B cell (primary cell): ENCODE data around the gene JAG1. TPM values are rescaled to one million over a fixed set of nuclear protein-coding genes. Genes with fewer than 3 reads are reported as not detected.

Source experiments
- ATAC-seq: fragments of 200-7000 bp; cut with Tn5 transposase; one replicate; pipeline ENCODE4 v1.10.0; 2021; ENCODE audit warnings: low read depth, mild to moderate bottlenecking, moderate number of reproducible peaks, moderate library complexity
- CTCF ChIA-PET: fragments of 350-600 bp; sonication (Branson Sonifier 250); formaldehyde crosslinking; loops from one replicate; lab custom pipeline; 2021; ENCODE audit warnings: antibody characterized with exemption, inconsistent platforms; lab: Charles Lee
- POLR2A ChIA-PET: fragments of 350-600 bp; sonication (Branson Sonifier 250); formaldehyde crosslinking; loops from one replicate; lab custom pipeline; 2021; ENCODE audit warnings: antibody characterized with exemption; lab: Charles Lee
- DNase-seq: peaks from one replicate; pipeline ENCODE4 v3.0.0; 2013
- H2AFZ ChIP-seq: 2 replicates; pipeline ENCODE4 v1.6.1; 2012; ENCODE audit warnings: mild to moderate bottlenecking, low read depth, low read length; ENCODE audit not compliant: insufficient read depth, poor library complexity, severe bottlenecking
- H3K27ac ChIP-seq, 2 donors: 1 replicate in 1 of 2; 2 replicates in 1 of 2; pipeline ENCODE4 v1.5.1; 2012 to 2013; ENCODE audit warnings: low read length in 2 of 2, mild to moderate bottlenecking in 2 of 2, moderate library complexity in 1 of 2
- H3K27me3 ChIP-seq, 4 experiments: fragments of 200-600 bp in 1 of 4; sonication (generic) in 1 of 4; replicated peaks in 1 of 4; 1 replicate in 2 of 4; 2 replicates in 2 of 4; pipeline versions ENCODE4 v1.6.1 to v1.7.0; 2013 to 2016; ENCODE audit warnings: low read length in 3 of 4, mild to moderate bottlenecking in 2 of 4, mixed read lengths in 1 of 4, moderate library complexity in 1 of 4; ENCODE audit not compliant: insufficient read depth in 4 of 4, control insufficient read depth in 3 of 4; ENCODE audit errors: control extremely low read depth in 1 of 4
- H3K36me3 ChIP-seq, 2 experiments: replicated peaks in 1 of 2; 1 replicate in 1 of 2; 2 replicates in 1 of 2; pipeline versions ENCODE4 v1.6.1 to v1.7.1; 2013; ENCODE audit warnings: low read length in 1 of 2; ENCODE audit not compliant: insufficient read depth in 2 of 2, control insufficient read depth in 1 of 2; ENCODE audit errors: control extremely low read depth in 1 of 2, extremely low read depth in 1 of 2
- H3K4me1 ChIP-seq, 2 donors: fragments of 200-600 bp in 1 of 2; sonication (generic) in 1 of 2; 1 replicate in 1 of 2; 2 replicates in 1 of 2; pipeline versions ENCODE4 v1.5.1 to v1.6.1; 2013 to 2017; ENCODE audit warnings: low read length in 2 of 2; ENCODE audit not compliant: control insufficient read depth in 2 of 2, insufficient read depth in 2 of 2
- H3K4me2 ChIP-seq: replicated peaks from 2 replicates; pipeline ENCODE3; 2012; ENCODE audit warnings: mild to moderate bottlenecking, low read depth, low read length; ENCODE audit not compliant: poor library complexity, severe bottlenecking
- H3K4me3 ChIP-seq, 5 experiments: fragments of 200-600 bp in 1 of 5; sonication (generic) in 1 of 5; 1 replicate in 3 of 5; 2 replicates in 2 of 5; pipeline versions ENCODE4 v1.5.1 to v1.7.0; 2011 to 2016; ENCODE audit warnings: low read length in 4 of 5, mild to moderate bottlenecking in 4 of 5, low read depth in 2 of 5, control low read depth in 1 of 5, moderate library complexity in 1 of 5; ENCODE audit not compliant: insufficient read depth in 1 of 5; ENCODE audit errors: control extremely low read depth in 1 of 5, extremely low read depth in 1 of 5
- H3K79me2 ChIP-seq: fragments of 200-600 bp; sonication (generic); one replicate; pipeline ENCODE4 v1.6.0; 2016; ENCODE audit warnings: low read length; ENCODE audit not compliant: control insufficient read depth, insufficient read depth
- H3K9ac ChIP-seq: fragments of 200-600 bp; sonication (generic); 2 replicates; pipeline ENCODE4 v1.6.1; 2017; ENCODE audit warnings: mild to moderate bottlenecking, low read length, moderate library complexity
- H3K9me3 ChIP-seq, 3 donors: one replicate each; pipeline versions ENCODE4 v1.6.1 to v1.7.1; 2013; ENCODE audit warnings: low read length in 2 of 3; ENCODE audit not compliant: control insufficient read depth in 2 of 3, insufficient read depth in 1 of 3; ENCODE audit errors: control extremely low read depth in 1 of 3
- H4K20me1 ChIP-seq: 2 replicates; pipeline ENCODE4 v1.6.0; 2012; ENCODE audit warnings: mild to moderate bottlenecking, low read length; ENCODE audit not compliant: insufficient read depth, control insufficient read depth, poor library complexity, severe bottlenecking
- H3K27ac Mint-ChIP-seq: one replicate; pipeline ENCODE4 v1.8.0; 2021; ENCODE audit warnings: mixed read lengths
- H3K27me3 Mint-ChIP-seq: one replicate; pipeline ENCODE4 v1.8.0; 2021; ENCODE audit warnings: mixed read lengths
- H3K4me1 Mint-ChIP-seq: one replicate; pipeline ENCODE4 v1.8.0; 2021; ENCODE audit warnings: mixed read lengths
- H3K4me3 Mint-ChIP-seq: one replicate; pipeline ENCODE4 v1.8.0; 2021; ENCODE audit warnings: mixed read lengths
- H3K9me3 Mint-ChIP-seq: one replicate; pipeline ENCODE4 v1.8.0; 2022; ENCODE audit warnings: mixed read lengths; ENCODE audit not compliant: insufficient read depth
- CTCF ChIP-seq: fragments of 200-600 bp; IDR thresholded peaks from one replicate; pipeline ENCODE4 v1.8.0; 2022; ENCODE audit warnings: antibody characterized with exemption, mild to moderate bottlenecking
- EZH2 ChIP-seq: IDR thresholded peaks from 2 replicates; pipeline ENCODE4 v1.6.1; 2012; ENCODE audit warnings: borderline replicate concordance, low read depth, mild to moderate bottlenecking, moderate library complexity, low read length; ENCODE audit not compliant: insufficient read depth, poor library complexity, severe bottlenecking
- WGBS: methylation state at CpG from one replicate; pipeline ENCODE4 v1.1.5; 2013; ENCODE audit warnings: missing lambda C conversion rate; ENCODE audit not compliant: insufficient coverage; 5-methylcytosine and 5-hydroxymethylcytosine counted together
- intact Hi-C: fragments of 100-400 bp; cut with micrococcal nuclease; formaldehyde crosslinking; loops from one replicate; pipeline ENCODE4 v1.10.0; 2022
- polyA plus RNA-seq: library from polyadenylated mRNA; depleted of rRNA; stranded (reverse); fragments of >200 nt; gene quantifications from 2 replicates; pipeline ENCODE4 v1.2.3, GENCODE V29; 2012
- total RNA-seq, 2 donors: library from RNA; stranded (reverse); fragments of 120-200 nt in 1 of 2; gene quantifications; 1 replicate in 1 of 2; 2 replicates in 1 of 2; pipeline versions ENCODE4 v1.2.3 to v1.2.4, GENCODE V29; 2013 to 2022

JAG1 gene
- total and polyA plus RNA-seq, 2 donors (not counting 1 experiment from before 2014, with no cell fraction given), result not detected

- no peaks in the 10 kb centered on the region for H4K20me1 ChIP-seq
- H3K4me2 ChIP-seq, result no peak overlapping the region
- ChIA-PET CTCF (no interaction called here), POLR2A (no interaction called here)
- no peak for TF ChIP-seq CTCF
- H3K79me2 ChIP-seq, result no peaks in the 10 kb centered on the region
- no peaks in the 10 kb centered on the region for H3K9me3 Mint-ChIP-seq
- no peak overlapping the region for H3K27ac ChIP-seq
- H3K9me3 ChIP-seq, result no peaks in the 10 kb centered on the region
- H3K9ac ChIP-seq, result no peak overlapping the region
- no peaks in the 10 kb centered on the region for H3K4me1 Mint-ChIP-seq
- no peak overlapping the region for H3K4me3 Mint-ChIP-seq
- intact Hi-C loops, result no loop called here
- H3K4me1 ChIP-seq, result no peaks in the 10 kb centered on the region
- DNase-seq (no peak), ATAC-seq (no peak)
- H2AFZ ChIP-seq, result no peak overlapping the region
- H3K4me3 ChIP-seq, result no peak overlapping the region
- H3K27ac Mint-ChIP-seq, result no peak overlapping the region
- H3K36me3 ChIP-seq, result no peaks in the 10 kb centered on the region
- peaks cover 0 to 8% (median 1%) of the 10 kb centered on the region in 4 experiments for H3K27me3 ChIP-seq
- H3K27me3 Mint-ChIP-seq, result peaks cover 53% of the 10 kb centered on the region
- WGBS, result 98% methylated on average over 9 of the region's 9 CpGs
Measured at GRCh38 chr20:10652185-10652584, 21.6 kb downstream of the JAG1 start.

GRCh38 chr20:10651227-10651990 is 22.4 kb downstream of the JAG1 start:
- H3K9me3 Mint-ChIP-seq, result no peaks in the 10 kb centered on the region
- Histone ChIP-seq H4K20me1 (no peaks in the 10 kb centered on the region), H2AFZ (no peak overlapping the region), H3K4me1 (no peaks in the 10 kb centered on the region), H3K79me2 (no peaks in the 10 kb centered on the region), H3K9ac (no peak overlapping the region), H3K9me3 (no peaks in the 10 kb centered on the region), H3K36me3 (no peaks in the 10 kb centered on the region), H3K27ac (no peak overlapping the region), H3K4me2 (no peak overlapping the region), H3K4me3 (no peak overlapping the region), H3K27me3 (peaks cover 0 to 8% (median 1%) of the 10 kb centered on the region in 4 experiments)
- ChIA-PET POLR2A (no interaction called here), CTCF (no interaction called here)
- ATAC-seq, result no peak
- no peak for TF ChIP-seq CTCF
- no peak for TF ChIP-seq EZH2
- H3K27ac Mint-ChIP-seq, result no peak overlapping the region
- H3K27me3 Mint-ChIP-seq, result peaks cover 53% of the 10 kb centered on the region
- 39% methylated on average over 10 of the region's 15 CpGs for WGBS
- no peak for DNase-seq
- no peaks in the 10 kb centered on the region for H3K4me1 Mint-ChIP-seq
- intact Hi-C loops, result no loop called here
- H3K4me3 Mint-ChIP-seq, result no peak overlapping the region
